Uterus (tissue), 4 donors: ENCODE results near the gene TMEM200B. TPM values are rescaled to one million over a fixed set of nuclear protein-coding genes. Genes with fewer than 3 reads are reported as not detected.
A peak's percentile ranks its signal among the peaks of the same experiment; 100 is the strongest.

Experiments used
- DNase-seq, 2 donors: peaks; one replicate each; pipeline ENCODE4 v3.0.0-alpha.2; 2019 to 2020
- H3K27ac ChIP-seq, 2 donors: fragments of 200-600 bp; sonication (generic); 1 replicate in 1 of 2; 2 replicates in 1 of 2; pipeline ENCODE4 v1.5.1; 2016 to 2018
- H3K27me3 ChIP-seq, 2 donors: fragments of 200-600 bp; sonication (generic); one replicate each; pipeline ENCODE4 v1.5.1; 2018 to 2019; ENCODE audit warnings: control low read depth in 1 of 2
- H3K36me3 ChIP-seq, 2 donors: fragments of 200-600 bp; sonication (generic); one replicate each; pipeline ENCODE4 v1.5.1; 2019; ENCODE audit warnings: control low read depth in 1 of 2
- H3K4me1 ChIP-seq, 2 donors: fragments of 200-600 bp; sonication (generic); one replicate each; pipeline ENCODE4 v1.5.1; 2018 to 2019; ENCODE audit warnings: control low read depth in 1 of 2
- H3K4me3 ChIP-seq, 2 donors: fragments of 200-600 bp; sonication (generic); 1 replicate in 1 of 2; 2 replicates in 1 of 2; pipeline ENCODE4 v1.5.1; 2018 to 2019; ENCODE audit warnings: mild to moderate bottlenecking in 1 of 2
- H3K9me3 ChIP-seq, 2 donors: fragments of 200-600 bp; sonication (generic); one replicate each; pipeline ENCODE4 v1.5.1; 2019; ENCODE audit warnings: control low read depth in 1 of 2
- POLR2A ChIP-seq, 2 donors: fragments of 450-650 bp; IDR thresholded peaks; one replicate each; pipeline ENCODE4 v1.6.1; 2016; ENCODE audit warnings: antibody characterized with exemption in 2 of 2, mild to moderate bottlenecking in 1 of 2, moderate library complexity in 1 of 2
- intact Hi-C: fragments of 100-400 bp; cut with DNase I; formaldehyde crosslinking; loops from one replicate; pipeline ENCODE4 v1.15.1; 2023; ENCODE audit warnings: low total_unique reads
- total RNA-seq, 4 donors: library from RNA; depleted of rRNA in 3 of 4; stranded (reverse); fragments of >200 nt in 3 of 4; gene quantifications; one replicate each; pipeline versions ENCODE4 v1.1.0 to v1.2.4, GENCODE V29; 2014 to 2023
- TF ChIP-seq, protein P1 (sequence below), 4 experiments: fragments of 200-600 bp in 2 of 4; fragments of 450-650 bp in 2 of 4; sonication (generic) in 2 of 4; IDR thresholded peaks; one replicate each; pipeline ENCODE4 v1.5.1; 2016 to 2019; ENCODE audit warnings: antibody characterized with exemption in 4 of 4, mild to moderate bottlenecking in 2 of 4, moderate library complexity in 1 of 4
- donor health status: DM: yes; HTN: yes; CAD: no.

Gene TMEM200B
- total RNA-seq, 4 donors from 2014 or later, result 31.3 to 67.5 (median 41.9) TPM

GRCh38 chr1:29148656-29149491 lies 25.2 kb upstream of the TMEM200B start:
- H3K4me1 ChIP-seq, result no peaks in the 10 kb centered on the region
- TF ChIP-seq, protein P1, sequence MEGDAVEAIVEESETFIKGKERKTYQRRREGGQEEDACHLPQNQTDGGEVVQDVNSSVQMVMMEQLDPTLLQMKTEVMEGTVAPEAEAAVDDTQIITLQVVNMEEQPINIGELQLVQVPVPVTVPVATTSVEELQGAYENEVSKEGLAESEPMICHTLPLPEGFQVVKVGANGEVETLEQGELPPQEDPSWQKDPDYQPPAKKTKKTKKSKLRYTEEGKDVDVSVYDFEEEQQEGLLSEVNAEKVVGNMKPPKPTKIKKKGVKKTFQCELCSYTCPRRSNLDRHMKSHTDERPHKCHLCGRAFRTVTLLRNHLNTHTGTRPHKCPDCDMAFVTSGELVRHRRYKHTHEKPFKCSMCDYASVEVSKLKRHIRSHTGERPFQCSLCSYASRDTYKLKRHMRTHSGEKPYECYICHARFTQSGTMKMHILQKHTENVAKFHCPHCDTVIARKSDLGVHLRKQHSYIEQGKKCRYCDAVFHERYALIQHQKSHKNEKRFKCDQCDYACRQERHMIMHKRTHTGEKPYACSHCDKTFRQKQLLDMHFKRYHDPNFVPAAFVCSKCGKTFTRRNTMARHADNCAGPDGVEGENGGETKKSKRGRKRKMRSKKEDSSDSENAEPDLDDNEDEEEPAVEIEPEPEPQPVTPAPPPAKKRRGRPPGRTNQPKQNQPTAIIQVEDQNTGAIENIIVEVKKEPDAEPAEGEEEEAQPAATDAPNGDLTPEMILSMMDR (IDR thresholded peaks at IDR 0.05), result no peak
- TF ChIP-seq POLR2A (IDR thresholded peaks at IDR 0.05), result no peak
- no peaks in the 10 kb centered on the region for H3K27me3 ChIP-seq
- peaks cover 0 to 3% of the 10 kb centered on the region in 2 donors for H3K36me3 ChIP-seq
- no peak overlapping the region for H3K4me3 ChIP-seq
- H3K27ac ChIP-seq, result no peak overlapping the region
- no peak for DNase-seq
- no peaks in the 10 kb centered on the region for H3K9me3 ChIP-seq
- intact Hi-C loops, result no loop called here

GRCh38 chr1:29145739-29146437 lies 22.2 kb upstream of the TMEM200B start:
- Histone ChIP-seq H3K9me3 (no peaks in the 10 kb centered on the region), H3K36me3 (peaks cover 0 to 3% of the 10 kb centered on the region in 2 donors), H3K4me3 (no peak overlapping the region), H3K27me3 (no peaks in the 10 kb centered on the region), H3K27ac (no peak overlapping the region), H3K4me1 (no peaks in the 10 kb centered on the region)
- intact Hi-C loops, result no loop called here
- no peak for DNase-seq
- no peak for TF ChIP-seq POLR2A (IDR thresholded peaks at IDR 0.05)
- TF ChIP-seq, protein P1 (IDR thresholded peaks at IDR 0.05), result no peak

- Histone ChIP-seq H3K27ac (no peak overlapping the region), H3K4me3 (no peak overlapping the region), H3K27me3 (no peaks in the 10 kb centered on the region), H3K9me3 (no peaks in the 10 kb centered on the region), H3K36me3 (peaks cover 0 to 3% of the 10 kb centered on the region in 2 donors), H3K4me1 (no peaks in the 10 kb centered on the region)
- DNase-seq, result no peak
- no peak for TF ChIP-seq POLR2A (IDR thresholded peaks at IDR 0.05)
- TF ChIP-seq, protein P1 (IDR thresholded peaks at IDR 0.05), result no peak
- intact Hi-C loops, result no loop called here
Observed at GRCh38 chr1:29144178-29144577, 20.5 kb upstream of the TMEM200B start.

GRCh38 chr1:29142714-29143113 lies 19.0 kb upstream of the TMEM200B start:
- DNase-seq, result no peak
- H3K4me1 ChIP-seq, result no peaks in the 10 kb centered on the region
- H3K4me3 ChIP-seq, result no peak overlapping the region
- no peak overlapping the region for H3K27ac ChIP-seq
- H3K9me3 ChIP-seq, result no peaks in the 10 kb centered on the region
- H3K36me3 ChIP-seq, result no peaks in the 10 kb centered on the region
- no peaks in the 10 kb centered on the region for H3K27me3 ChIP-seq
- TF ChIP-seq POLR2A (IDR thresholded peaks at IDR 0.05), result no peak
- TF ChIP-seq, protein P1 (IDR thresholded peaks at IDR 0.05), result no peak
- intact Hi-C loops, result no loop called here

- peak; percentile 67 to 72 for DNase-seq
- Histone ChIP-seq H3K4me3 (no peak overlapping the region), H3K27ac (no peak overlapping the region), H3K36me3 (no peaks in the 10 kb centered on the region), H3K4me1 (no peaks in the 10 kb centered on the region), H3K27me3 (no peaks in the 10 kb centered on the region), H3K9me3 (no peaks in the 10 kb centered on the region)
- TF ChIP-seq, protein P1 (IDR thresholded peaks at IDR 0.05), result no peak
- no peak for TF ChIP-seq POLR2A (IDR thresholded peaks at IDR 0.05)
- intact Hi-C loops, result no loop called here
Observed at GRCh38 chr1:29136391-29136915, 12.8 kb upstream of the TMEM200B start.
